ENCODE measurements around the gene ADAM10.

The ADAM10 gene

DNA sequence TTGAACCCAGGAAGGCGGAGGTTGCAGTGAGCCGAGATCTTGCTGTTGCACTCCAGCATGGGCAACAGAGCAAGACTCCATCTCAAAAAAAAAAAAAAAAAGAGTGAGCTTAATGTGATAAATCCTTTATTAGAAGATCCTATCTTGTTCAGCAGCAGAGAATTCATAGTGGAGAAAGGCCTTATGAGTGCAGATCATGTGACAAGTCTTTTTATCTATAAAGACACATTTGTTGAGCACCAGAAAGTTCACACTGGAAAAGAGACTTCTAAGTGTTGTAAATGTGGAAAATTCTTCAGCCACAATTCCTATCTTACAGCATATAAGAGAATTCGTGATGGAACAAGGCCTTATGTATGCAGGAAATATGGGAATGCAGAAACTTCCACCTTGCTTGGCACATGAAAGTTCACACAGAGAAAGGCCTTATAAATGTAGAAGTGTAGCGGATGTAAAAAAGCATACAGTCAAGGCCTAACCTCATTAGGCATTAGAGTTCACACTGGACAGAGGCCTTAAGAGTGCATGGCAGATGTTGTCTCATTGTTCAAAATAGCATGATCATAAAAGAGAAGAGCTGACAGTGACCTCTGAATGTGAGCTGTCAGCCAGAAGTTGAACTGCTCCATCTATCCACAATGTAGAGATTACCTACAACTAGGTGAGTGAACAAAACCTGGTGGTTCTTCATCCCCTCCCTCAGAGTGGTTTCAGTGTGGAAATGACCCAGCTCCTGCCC lies 16.7 kb downstream of the ADAM10 start:
- no peaks in the 10 kb centered on the region for H3K27me3 ChIP-seq (ENCODE audit: insufficient read depth, insufficient read length)
- H3K9ac ChIP-seq (ENCODE audit: insufficient read length, low read depth) = no peak overlapping the region
- TF ChIP-seq SUZ12 (IDR thresholded peaks at IDR 0.05; ENCODE audit: extremely low read depth, insufficient read depth, insufficient read length) (no peak), YY1 (IDR thresholded peaks at IDR 0.05; ENCODE audit: insufficient read depth, insufficient read length) (no peak), ZNF274 (IDR thresholded peaks at IDR 0.05; ENCODE audit: low read depth, low read length) (no peak)
- H3K36me3 ChIP-seq (ENCODE audit: insufficient read depth, insufficient read length, low read length) = peaks cover 5% of the 10 kb centered on the region
- H3K9me3 ChIP-seq (ENCODE audit: insufficient read depth, low read length) = no peaks in the 10 kb centered on the region
- no peaks in the 10 kb centered on the region for H3K4me1 ChIP-seq (ENCODE audit: insufficient read depth, insufficient read length)
- DNase-seq (ENCODE audit: low read depth, low spot score) = no peak
- H3K4me3 ChIP-seq (ENCODE audit: insufficient read length, low read depth) = no peak overlapping the region

DNA sequence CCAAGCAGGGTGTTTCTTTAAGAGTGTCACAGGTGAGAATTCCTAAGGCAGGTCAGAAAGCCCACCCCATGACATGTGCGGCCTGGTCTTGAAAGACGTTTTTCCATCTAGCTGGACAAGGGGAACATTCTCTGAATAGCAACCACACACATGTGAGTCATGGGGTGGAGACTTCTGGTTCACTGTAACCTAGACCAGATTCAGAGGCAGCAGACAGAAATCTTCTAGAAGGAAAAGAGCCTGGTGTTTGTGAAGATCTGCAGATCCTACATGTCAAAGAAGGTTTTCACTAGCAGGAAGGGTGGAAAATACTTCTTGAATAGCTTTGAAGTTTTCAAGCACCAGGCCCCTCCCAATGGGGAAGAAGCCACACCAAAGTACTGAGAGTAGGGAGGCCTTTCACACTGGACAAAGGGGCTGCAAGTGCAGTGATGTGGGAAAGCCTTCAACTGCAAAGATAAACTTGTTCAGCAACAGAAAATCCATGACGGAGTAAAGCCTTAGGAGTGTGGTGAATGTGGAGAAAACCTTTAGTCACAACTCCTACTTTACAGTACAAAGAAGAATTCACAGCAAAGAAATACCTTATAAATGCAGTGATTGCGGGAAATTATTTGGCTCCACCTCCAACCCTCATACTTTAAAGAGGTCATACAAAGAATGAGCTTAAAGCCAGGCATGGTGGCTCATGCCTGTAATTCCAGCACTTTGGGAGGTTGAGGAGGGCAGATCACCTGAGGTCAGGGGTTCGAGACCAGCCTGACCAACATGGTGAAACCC lies 17.6 kb downstream of the ADAM10 start:
- no peaks in the 10 kb centered on the region for H3K27me3 ChIP-seq (ENCODE audit: insufficient read depth, insufficient read length)
- DNase-seq (ENCODE audit: low read depth, low spot score) = no peak
- H3K9ac ChIP-seq (ENCODE audit: insufficient read length, low read depth) = no peak overlapping the region
- no peaks in the 10 kb centered on the region for H3K9me3 ChIP-seq (ENCODE audit: insufficient read depth, low read length)
- no peak overlapping the region for H3K4me3 ChIP-seq (ENCODE audit: insufficient read length, low read depth)
- no peaks in the 10 kb centered on the region for H3K4me1 ChIP-seq (ENCODE audit: insufficient read depth, insufficient read length)
- H3K36me3 ChIP-seq (ENCODE audit: insufficient read depth, insufficient read length, low read length) = peaks cover 5% of the 10 kb centered on the region
- TF ChIP-seq YY1 (IDR thresholded peaks at IDR 0.05; ENCODE audit: insufficient read depth, insufficient read length) (no peak), SUZ12 (IDR thresholded peaks at IDR 0.05; ENCODE audit: extremely low read depth, insufficient read depth, insufficient read length) (no peak), ZNF274 (IDR thresholded peaks at IDR 0.05; ENCODE audit: low read depth, low read length) (no peak)

DNA sequence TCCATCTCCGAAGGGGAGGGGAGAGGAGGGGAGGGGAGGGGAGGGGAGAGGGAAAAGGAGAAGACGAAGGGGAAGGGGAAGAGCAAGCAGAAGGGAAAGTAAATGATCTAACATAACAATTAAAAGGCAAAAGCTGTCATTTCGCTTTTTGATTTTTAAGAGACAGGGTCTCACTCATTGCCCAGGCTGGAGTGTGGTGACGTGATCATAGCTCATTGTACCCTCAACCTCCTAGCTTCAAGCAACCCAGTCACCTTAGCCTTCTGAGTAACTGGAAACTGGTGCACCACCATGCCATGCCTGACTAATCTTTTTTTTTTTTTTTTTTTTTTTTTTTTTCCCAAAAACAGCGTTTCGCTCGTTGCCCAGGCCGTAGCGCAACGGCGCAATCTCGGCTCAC lies 22.6 kb downstream of the ADAM10 start:
- no peaks in the 10 kb centered on the region for H3K4me1 ChIP-seq (ENCODE audit: insufficient read depth, insufficient read length)
- TF ChIP-seq SUZ12 (IDR thresholded peaks at IDR 0.05; ENCODE audit: extremely low read depth, insufficient read depth, insufficient read length) = no peak
- TF ChIP-seq ZNF274 (IDR thresholded peaks at IDR 0.05; ENCODE audit: low read depth, low read length) = no peak
- no peak for TF ChIP-seq YY1 (IDR thresholded peaks at IDR 0.05; ENCODE audit: insufficient read depth, insufficient read length)
- no peaks in the 10 kb centered on the region for H3K27me3 ChIP-seq (ENCODE audit: insufficient read depth, insufficient read length)

DNA sequence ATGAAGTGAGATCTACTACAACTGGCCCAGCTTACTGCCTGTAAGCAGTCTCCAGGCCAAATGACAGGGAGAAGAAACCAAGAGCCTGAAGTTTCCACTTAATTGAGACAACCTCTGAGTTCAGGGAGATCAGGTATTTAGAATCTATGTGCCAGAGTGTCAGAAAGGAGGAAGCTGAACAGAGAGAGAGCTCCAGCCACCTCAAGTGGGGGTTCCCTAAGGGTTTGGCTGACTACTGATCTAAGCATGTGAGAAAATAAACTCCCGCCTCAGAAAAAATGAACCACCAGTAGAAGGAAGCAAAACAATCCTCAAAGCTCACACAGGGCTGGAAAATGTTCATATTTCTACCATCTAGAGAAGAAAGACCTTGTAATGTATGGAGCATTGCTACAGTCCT lies 25.0 kb downstream of the ADAM10 start:
- no peak for TF ChIP-seq ZNF274 (IDR thresholded peaks at IDR 0.05; ENCODE audit: low read depth, low read length)
- TF ChIP-seq SUZ12 (IDR thresholded peaks at IDR 0.05; ENCODE audit: extremely low read depth, insufficient read depth, insufficient read length) = no peak
- no peak for TF ChIP-seq YY1 (IDR thresholded peaks at IDR 0.05; ENCODE audit: insufficient read depth, insufficient read length)
- DNase-seq (ENCODE audit: low read depth, low spot score) = no peak
- H3K27me3 ChIP-seq (ENCODE audit: insufficient read depth, insufficient read length) = no peaks in the 10 kb centered on the region
- H3K4me3 ChIP-seq (ENCODE audit: insufficient read length, low read depth) = no peak overlapping the region
- no peaks in the 10 kb centered on the region for H3K9me3 ChIP-seq (ENCODE audit: insufficient read depth, low read length)
- H3K36me3 ChIP-seq (ENCODE audit: insufficient read depth, insufficient read length, low read length) = peaks cover 2% of the 10 kb centered on the region
- no peaks in the 10 kb centered on the region for H3K4me1 ChIP-seq (ENCODE audit: insufficient read depth, insufficient read length)
- no peak overlapping the region for H3K9ac ChIP-seq (ENCODE audit: insufficient read length, low read depth)

More for the DNA sequence above, 22.6 kb downstream of the ADAM10 start:
- H3K9me3 ChIP-seq (ENCODE audit: insufficient read depth, low read length) = no peaks in the 10 kb centered on the region
- no peak overlapping the region for H3K9ac ChIP-seq (ENCODE audit: insufficient read length, low read depth)
- H3K36me3 ChIP-seq (ENCODE audit: insufficient read depth, insufficient read length, low read length) = peaks cover 5% of the 10 kb centered on the region
- no peak overlapping the region for H3K4me3 ChIP-seq (ENCODE audit: insufficient read length, low read depth)
- no peak for DNase-seq (ENCODE audit: low read depth, low spot score)

DNA sequence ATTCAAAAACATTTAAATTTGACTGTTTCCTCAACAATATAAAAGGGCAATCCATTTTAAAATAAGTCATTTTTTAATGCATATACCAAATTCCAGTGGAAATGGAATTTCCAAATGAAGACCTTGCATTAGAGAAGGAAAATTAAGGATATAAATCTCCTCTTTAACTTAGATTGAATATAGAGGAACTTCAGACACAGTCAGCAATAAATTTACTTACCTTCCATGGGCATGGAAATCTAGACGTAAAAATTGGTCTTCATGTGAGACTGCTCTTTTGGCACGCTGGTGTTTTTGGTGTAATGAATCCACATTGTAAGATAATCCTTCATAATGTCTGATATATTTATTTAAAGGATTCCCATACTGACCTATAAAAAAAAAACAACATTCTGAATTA lies 32.1 kb downstream of the ADAM10 start:
- Histone ChIP-seq H3K4me3 (ENCODE audit: insufficient read length, low read depth) (no peak overlapping the region), H3K4me1 (ENCODE audit: insufficient read depth, insufficient read length) (no peaks in the 10 kb centered on the region), H3K9me3 (ENCODE audit: insufficient read depth, low read length) (no peaks in the 10 kb centered on the region), H3K27me3 (ENCODE audit: insufficient read depth, insufficient read length) (no peaks in the 10 kb centered on the region), H3K36me3 (ENCODE audit: insufficient read depth, insufficient read length, low read length) (peaks cover 17% of the 10 kb centered on the region), H3K9ac (ENCODE audit: insufficient read length, low read depth) (no peak overlapping the region)
- DNase-seq (ENCODE audit: low read depth, low spot score) = no peak
- no peak for TF ChIP-seq ZNF274 (IDR thresholded peaks at IDR 0.05; ENCODE audit: low read depth, low read length)
- TF ChIP-seq YY1 (IDR thresholded peaks at IDR 0.05; ENCODE audit: insufficient read depth, insufficient read length) = no peak
- no peak for TF ChIP-seq SUZ12 (IDR thresholded peaks at IDR 0.05; ENCODE audit: extremely low read depth, insufficient read depth, insufficient read length)

DNA sequence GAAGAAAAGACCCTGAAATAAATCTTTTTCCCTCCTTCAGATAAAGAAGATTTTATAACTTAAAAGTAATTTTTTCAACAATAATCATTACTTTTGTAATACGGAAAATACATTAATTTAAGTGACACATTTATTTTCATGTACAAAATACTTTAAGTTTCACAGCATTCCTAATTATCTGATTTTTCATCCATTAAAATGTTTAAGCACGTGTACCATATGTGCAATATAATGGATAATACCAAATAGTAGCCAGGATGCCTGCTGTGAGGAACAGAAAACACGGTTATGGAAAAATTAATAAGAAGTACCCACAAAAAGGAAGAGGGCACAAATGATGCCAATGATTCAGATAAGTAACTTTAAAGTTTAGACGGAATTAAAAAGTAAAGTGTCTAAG lies 33.5 kb downstream of the ADAM10 start:
- no peaks in the 10 kb centered on the region for H3K4me1 ChIP-seq (ENCODE audit: insufficient read depth, insufficient read length)
- no peaks in the 10 kb centered on the region for H3K27me3 ChIP-seq (ENCODE audit: insufficient read depth, insufficient read length)
- no peak overlapping the region for H3K4me3 ChIP-seq (ENCODE audit: insufficient read length, low read depth)
- H3K9ac ChIP-seq (ENCODE audit: insufficient read length, low read depth) = no peak overlapping the region
- no peaks in the 10 kb centered on the region for H3K9me3 ChIP-seq (ENCODE audit: insufficient read depth, low read length)
- no peak for TF ChIP-seq YY1 (IDR thresholded peaks at IDR 0.05; ENCODE audit: insufficient read depth, insufficient read length)
- DNase-seq (ENCODE audit: low read depth, low spot score) = no peak
- peaks cover 24% of the 10 kb centered on the region for H3K36me3 ChIP-seq (ENCODE audit: insufficient read depth, insufficient read length, low read length)

DNA sequence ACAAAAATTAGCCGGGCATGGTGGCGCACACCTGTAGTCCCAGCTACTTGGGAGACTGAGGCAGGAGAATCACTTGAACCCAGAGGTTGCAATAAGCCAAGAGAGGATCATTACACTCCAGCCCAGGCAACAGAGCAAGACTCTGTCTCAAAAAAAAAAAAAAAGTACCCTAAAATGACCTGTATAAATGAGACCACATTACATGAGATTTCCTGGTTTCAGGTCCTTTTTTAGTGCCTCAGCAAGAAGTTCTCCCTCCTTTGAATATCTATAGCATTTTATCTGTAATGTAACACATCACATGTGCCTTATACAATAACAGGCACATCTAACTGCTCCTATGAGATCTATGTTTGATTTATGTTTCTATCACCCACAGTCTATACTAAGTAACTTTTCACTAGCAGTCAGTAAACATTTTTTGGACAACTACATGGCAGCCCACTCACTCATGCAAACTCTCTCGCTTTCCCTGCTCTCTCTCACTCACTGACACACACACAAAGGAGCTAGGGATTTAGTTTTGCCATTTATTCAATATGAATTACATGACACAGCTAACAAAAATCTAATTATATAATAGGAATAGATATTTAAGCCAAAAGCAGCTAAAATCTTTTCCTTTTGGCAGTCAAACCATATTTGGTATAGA lies 34.1 kb downstream of the ADAM10 start:
- Histone ChIP-seq H3K4me3 (ENCODE audit: insufficient read length, low read depth) (no peak overlapping the region), H3K9ac (ENCODE audit: insufficient read length, low read depth) (no peak overlapping the region), H3K27me3 (ENCODE audit: insufficient read depth, insufficient read length) (no peaks in the 10 kb centered on the region), H3K9me3 (ENCODE audit: insufficient read depth, low read length) (no peaks in the 10 kb centered on the region), H3K4me1 (ENCODE audit: insufficient read depth, insufficient read length) (no peaks in the 10 kb centered on the region), H3K36me3 (ENCODE audit: insufficient read depth, insufficient read length, low read length) (peaks cover 27% of the 10 kb centered on the region)
- DNase-seq (ENCODE audit: low read depth, low spot score) = no peak
- TF ChIP-seq ZNF274 (IDR thresholded peaks at IDR 0.05; ENCODE audit: low read depth, low read length) = no peak
- no peak for TF ChIP-seq YY1 (IDR thresholded peaks at IDR 0.05; ENCODE audit: insufficient read depth, insufficient read length)
- no peak for TF ChIP-seq SUZ12 (IDR thresholded peaks at IDR 0.05; ENCODE audit: extremely low read depth, insufficient read depth, insufficient read length)

All from NT2/D1 (cell line).